NCI-H187 treated with DMSO at 0.1 percent for 48 hours (cell line): ENCODE measurements around the gene SLC22A5.
A peak's percentile ranks its signal among the peaks of the same experiment; 100 is the strongest.
"Not testable (repeated sequence)": the region's sequence is repeated elsewhere in the genome, so short reads cannot be mapped to it uniquely, and the experiment has no call there.

Experiments
- DNase-seq: peaks from one replicate; lab custom pipeline; 2025; lab: John Stamatoyannopoulos, UW

Gene SLC22A5

DNA sequence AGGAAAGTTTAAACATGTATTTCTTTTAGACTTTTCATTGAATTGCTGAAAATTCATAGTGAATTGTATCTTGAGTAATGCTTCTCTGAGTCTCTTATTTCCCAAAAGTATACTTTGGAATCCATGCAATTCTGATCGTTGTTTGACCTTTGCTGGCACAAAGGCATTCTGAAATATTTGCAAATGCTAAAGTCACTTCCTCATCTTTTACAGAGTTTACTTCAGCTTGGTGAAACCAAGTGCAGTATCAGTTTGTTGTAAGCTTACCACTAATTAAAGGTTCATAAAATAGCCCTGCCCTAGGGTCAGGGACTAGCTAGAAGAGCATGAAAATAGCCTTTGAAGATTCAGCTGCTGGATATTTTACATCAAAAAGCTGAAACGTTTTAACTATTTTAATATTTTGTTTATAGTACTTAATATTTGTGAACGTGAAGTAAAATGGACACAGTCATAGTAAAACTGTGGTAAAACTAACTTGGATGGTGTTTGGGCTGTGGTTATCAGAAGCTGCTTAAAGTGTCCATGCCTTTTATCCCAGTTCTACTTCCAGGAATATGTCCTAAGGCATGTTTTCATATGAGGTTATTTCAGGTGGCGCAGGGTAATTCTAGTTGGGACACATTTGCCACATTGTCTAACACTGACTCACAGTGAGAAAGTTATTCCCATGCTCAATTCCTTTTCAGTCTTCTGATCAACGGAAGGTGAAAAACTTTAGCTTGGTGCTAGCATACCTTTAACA lies 45.3 kb downstream of the SLC22A5 start:
- DNase-seq, result no peak

DNA sequence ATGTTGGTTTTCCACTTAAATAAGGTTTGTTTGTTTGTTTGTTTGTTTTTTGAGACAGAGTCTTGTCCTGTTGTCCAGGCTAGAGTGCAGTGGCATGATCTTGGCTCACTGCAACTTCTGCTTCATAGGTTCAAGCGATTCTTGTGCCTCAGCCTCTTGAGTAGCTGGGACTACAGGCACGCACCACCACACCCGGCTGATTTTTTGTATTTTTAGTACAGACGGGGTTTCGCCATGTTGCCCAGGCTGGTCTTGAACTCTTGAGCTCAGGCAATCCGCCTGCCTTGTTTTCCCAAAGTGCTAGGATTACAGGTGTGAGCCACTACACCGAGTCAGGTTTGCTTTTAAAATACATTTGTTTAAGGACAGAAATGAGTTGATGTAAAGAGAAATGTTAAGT lies 46.0 kb downstream of the SLC22A5 start:
- DNase-seq, result not testable (repeated sequence)

DNA sequence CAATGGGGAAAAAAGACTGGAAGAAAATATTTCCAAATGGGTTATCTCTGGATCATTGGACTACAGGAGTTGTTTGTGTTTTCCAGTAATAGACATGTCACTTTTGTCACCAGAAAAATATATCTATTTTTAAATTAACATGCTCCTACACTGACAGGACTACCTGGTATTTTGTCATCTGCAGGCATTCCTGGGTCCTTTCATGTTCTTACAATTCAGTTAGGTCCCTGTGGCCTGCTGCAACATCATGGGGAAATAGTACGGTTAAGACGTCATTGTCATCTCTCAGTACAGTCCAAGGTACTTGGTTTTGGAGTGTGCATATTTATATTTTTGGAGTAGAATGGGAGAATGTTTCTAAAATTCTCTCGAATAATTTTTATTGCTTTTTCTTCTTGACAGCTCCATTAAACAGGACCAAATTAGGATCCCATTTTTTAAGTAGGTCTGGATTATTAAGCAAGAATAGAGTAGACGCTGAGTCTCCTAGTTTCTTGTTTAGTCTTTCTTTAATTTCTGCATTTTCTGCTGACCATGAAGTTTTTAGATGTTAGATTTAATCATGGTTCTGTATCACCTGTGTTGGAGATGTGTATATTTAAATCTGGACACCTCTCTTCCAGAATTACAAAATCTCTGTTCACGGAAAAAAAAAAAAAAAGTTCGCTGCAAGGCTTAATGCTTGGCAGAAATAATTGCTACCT lies 46.9 kb downstream of the SLC22A5 start:
- no peak for DNase-seq

DNA sequence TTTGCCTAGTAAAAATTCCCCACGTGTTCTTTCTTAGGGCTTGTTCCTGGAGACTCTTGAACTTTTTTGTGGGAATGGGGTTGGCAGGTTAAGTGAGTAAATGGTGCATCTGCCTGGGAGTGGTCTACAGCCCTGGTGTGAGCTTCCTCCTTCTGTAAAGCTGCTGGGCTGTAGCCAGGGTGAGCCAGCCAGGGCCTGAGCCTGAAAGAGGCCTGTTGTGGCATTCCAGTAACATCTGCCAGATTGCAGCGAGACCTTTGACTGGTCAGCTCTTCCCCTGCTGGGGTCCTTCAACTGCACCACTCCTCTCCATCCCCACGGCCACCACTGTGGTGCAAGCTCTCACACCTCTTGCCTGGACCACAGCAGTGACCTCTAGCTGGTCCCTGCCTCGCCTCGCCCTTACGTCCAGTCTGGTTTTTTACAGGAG lies 47.5 kb downstream of the SLC22A5 start:
- no peak for DNase-seq

DNA sequence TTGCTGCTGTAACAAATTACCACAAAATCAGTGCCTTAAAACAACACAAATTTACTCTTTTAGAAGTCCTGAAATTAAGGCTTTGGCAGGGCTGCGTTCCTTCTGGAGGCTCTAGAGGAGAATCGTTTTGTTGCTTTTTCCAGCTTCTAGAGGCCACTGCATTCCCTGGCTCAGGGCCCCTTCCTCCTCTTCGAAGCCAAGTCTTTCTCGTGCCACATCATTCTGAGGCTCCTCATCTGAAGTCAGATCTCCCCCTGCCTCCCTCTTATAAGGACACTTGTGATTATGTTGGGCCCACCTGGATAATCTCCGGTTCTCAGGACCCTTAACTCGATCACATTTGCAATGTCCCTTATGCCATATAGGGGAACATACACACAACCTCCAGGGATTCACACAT lies 48.0 kb downstream of the SLC22A5 start:
- DNase-seq, result no peak

DNA sequence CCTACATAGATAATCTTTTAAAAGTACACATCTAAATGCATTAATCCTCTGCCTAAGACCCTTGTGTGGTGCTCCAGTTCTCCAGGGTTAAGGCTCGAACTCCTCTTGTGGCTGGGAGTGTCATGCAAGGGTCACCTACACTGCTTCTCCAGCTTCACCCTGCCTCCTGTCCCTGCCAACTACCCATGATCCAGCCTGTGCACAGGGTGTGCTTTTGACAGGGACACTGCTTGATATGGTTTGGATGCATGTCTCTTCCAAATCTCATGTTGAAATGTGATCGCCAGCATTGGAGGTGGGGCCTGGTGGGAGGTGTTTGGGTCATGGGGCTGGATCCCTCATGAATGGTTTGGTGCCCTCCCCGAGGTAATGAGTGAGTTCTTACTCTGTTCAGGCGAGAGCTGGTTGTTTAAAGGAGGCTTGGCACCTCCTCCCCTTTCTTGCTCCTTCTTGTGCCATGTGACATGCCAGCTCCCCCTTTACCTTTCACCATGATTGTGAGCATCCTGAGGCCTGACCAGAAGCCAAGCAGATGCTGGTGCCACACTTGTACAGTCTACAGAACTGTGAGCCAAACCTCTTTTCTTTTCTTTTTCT lies 48.5 kb downstream of the SLC22A5 start:
- no peak for DNase-seq

DNA sequence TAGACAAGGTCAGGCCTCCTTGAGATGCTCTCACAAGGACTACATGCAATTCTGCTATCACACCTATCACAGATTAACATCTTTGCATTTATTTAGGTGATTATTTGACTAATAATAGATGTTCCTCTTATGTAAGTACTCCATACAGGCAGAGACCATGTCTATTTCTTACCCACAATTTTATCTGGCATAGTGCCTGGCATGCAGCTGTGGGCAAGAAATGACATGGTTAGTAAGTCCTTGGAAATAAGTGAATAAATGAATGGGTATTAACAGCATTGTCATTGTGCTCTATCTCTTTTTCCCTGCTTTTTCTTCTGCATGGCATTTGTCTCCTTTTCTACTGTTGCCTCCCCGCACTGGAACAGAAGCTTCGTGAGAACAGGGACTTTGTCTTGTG lies 49.4 kb downstream of the SLC22A5 start:
- no peak for DNase-seq

DNA sequence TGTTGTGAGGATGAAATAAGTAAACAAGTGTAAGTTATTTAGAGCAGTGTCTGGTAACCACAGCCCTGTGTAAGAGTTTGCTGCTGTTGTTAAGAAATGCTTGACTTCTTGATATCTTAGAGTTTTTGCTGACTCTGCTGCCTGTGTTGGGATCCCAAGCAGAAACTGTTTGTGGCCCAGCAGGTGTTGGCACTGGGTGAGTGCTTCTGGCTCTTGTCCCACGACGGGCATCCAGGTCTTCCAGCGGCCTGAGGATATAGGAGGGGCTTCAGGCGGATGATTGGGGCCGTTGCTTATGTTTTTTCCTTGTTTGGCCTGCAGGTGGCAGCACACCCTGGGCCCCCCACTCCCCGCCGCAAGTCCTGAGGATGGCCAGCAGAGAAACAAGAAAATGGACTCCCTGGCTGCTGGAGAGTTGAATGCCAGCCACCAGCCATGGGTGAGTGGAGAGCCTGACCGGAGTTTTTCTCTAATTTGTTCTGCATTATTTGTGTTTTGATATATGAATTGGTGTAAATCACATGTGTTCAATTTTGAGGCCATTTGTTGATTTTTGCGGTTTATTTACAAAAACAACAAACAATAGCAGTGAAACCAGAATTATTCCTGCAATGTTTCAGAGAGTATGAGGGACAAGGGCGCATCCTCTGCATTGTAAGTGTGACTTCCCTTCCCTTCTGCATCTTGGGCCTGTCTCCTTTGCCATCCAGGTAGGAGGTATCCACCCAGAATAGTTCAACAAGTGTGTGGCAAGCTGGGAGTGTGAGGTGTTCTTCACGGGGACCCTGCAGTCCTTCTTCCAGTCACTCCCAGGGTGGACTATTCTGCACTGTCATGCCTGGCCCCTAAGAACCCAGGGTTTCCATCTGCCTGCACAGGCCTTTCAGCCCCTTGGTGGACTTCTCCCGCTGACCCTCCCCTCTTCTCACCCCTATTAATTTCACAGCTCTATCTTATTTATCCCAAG lies 50.3 kb downstream of the SLC22A5 start:
- no peak for DNase-seq

DNA sequence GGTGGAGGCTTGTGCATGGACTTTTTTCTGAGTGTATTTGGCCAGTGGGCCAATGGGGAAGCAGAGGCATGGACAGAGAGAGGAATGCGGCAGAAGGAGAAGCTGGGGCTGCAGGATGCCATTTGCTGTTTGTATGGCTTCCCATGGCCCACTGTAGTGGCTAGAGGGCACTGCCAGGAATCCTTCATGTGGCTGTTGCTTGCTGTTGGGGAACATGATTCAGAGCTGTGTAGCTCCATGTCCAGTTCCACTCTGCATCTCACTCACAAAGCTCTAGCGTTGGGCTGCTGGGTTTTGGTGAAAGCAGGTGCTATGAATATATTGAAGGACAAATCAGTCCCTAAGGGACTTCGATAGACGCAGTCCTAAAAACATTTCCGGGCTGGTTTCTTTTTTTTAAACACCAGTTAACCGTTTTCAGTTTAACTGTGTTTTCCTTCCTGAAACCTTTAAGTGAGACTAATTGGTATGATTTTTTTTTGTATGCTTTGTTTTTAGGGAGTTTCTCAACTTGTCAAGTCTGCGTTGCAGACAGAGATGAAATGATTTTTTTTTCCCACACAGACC lies 51.3 kb downstream of the SLC22A5 start:
- no peak for DNase-seq

DNA sequence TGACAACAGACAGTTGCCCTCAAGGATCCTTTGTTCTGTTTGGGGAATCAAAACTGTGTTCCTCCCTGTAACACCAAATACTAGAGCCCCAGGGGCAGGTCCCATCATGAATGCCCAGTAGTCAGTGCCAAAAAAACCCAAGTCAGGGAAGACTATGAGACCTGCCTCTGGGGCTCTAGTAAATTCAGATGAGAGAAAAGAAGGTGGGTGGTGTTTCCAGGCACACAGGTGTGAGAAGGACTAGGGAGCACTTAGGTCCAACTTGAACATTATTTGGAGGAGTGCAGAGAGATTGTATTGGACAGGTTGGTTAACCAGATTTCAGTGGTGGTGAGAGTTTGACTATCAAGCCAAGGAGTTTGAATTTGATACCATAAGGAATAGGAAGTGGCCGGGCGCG lies 52.0 kb downstream of the SLC22A5 start:
- no peak for DNase-seq

DNA sequence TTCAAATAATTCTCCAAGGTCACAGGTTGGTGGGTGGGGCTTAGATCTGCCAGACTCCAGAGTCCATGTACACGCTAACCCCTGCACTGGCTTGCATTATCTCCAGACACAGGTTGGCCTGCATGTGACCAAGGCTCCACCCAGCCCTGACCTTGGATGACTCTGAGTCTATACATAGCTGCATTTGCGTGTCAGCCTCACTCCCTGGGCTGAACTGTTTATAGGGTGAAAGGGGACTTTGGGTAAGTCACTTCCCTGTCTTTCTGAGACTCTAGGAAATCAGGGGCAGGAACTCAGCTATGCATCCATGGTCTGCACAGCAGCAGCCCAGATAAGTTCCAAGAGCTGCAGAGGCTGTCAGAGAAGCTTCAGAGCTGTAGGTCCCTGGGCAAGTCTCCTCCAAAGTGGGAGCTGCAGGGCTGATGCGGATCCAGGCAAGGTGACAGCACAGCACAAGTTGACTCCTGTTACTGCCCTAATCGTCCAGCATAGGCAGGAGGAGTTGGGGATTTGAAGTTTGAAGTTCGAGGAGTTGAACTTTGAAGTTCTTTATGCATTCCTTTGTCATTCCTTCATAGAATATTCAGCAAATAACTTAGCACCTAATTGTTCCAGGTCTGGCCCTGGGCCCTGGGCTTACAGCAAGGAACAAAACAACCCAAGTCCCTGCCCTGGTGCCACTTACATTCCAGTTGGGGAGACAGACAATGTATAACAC lies 53.4 kb downstream of the SLC22A5 start:
- DNase-seq, result no peak

DNA sequence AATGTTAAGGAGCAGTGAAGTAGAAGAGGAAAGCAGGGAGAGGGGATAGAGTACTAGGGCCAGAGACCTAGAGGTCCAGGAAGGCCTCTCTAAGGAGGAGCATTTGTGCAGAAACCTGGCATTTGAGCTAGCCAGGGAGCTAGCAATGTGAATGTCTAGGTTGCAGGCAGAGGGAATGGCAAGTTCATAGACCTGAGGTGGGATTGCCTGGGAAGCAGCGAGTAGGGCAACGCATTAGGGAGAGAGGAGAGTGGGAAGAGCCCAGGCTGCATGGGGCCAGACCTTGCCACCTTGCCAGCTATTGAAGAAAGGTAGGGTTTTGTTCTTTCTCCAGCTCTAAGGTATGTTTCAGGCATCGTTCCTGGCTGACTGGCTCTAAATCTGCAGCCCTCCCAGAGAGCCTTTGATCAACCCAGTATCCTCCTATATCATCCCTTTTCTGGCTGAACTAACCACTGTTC lies 54.0 kb downstream of the SLC22A5 start:
- DNase-seq, result no peak

DNA sequence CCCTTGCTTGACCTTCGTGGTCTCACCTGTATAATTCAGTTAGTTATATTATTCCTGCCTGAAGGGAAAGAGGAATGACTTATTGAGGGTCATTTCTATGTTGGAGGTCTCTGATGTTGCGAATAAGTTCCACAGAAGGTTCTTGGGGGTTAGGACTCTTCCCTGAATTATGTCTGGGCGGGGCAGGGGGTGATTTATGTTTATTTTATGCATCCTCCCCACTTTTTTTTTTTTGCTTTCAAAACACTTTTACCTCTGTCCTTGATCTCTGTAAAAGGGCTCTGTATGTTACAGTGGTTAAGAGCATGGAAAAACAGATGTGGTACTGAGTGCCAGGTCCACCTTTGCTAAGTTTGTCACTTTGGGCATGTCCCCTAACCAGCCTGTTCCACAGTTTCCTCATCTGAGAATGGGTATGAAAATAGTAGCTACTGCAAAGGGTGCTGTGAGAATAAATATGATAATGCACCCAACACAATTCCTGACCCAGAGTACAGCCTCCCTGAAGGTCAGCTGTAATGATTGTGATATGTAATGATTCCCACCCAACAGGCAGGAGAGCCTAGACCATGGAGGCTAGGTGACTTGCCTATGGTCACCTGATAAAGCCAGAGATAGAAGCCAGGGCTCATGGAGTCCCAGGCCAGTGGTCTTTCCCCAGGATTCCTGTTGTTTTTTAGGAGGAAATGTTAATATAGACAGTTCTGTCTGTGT lies 54.8 kb downstream of the SLC22A5 start:
- no peak for DNase-seq

DNA sequence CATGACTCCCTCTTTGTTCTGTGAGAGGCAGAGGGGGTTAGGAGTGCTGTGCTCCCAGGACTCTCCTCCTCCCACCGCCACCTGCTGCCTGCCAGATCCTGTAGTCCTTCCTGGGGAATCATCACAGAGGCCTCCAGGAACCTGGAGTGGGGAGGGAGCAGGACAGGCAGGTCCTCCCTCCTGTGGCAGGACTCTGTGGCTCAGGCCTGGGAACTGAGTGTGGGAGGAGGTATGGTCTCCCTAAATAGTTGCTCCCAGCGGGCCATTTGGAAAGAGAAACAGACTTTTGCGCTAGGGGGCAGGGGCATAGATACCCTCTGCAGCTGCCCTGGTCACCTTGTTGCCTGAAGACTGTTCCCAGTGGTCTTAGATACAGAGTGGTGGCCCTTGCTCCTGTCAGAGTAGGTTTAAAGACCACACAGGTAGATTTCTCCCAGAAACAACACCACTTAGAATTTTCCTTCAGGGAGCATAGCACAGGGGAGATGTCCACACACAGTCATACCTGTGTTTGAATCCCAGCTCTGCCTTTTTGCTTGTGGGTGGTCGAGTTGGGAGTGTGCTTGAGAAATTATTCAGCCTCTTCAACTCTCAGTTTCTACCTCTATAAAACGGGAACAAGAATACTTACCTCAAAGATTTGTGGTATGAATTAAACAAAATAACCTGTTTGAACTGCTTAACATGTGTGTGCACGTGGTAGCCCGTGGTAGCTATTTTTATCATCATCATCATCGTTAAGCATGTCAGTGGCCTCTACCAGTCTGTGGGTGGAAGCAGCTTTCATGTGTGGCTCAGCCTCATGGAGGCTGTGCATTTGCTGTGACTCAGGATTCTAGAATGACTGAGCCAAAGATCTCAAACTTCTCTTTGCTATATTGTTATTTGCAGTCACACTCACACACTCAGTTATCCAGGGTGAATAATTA lies 55.8 kb downstream of the SLC22A5 start:
- no peak for DNase-seq

DNA sequence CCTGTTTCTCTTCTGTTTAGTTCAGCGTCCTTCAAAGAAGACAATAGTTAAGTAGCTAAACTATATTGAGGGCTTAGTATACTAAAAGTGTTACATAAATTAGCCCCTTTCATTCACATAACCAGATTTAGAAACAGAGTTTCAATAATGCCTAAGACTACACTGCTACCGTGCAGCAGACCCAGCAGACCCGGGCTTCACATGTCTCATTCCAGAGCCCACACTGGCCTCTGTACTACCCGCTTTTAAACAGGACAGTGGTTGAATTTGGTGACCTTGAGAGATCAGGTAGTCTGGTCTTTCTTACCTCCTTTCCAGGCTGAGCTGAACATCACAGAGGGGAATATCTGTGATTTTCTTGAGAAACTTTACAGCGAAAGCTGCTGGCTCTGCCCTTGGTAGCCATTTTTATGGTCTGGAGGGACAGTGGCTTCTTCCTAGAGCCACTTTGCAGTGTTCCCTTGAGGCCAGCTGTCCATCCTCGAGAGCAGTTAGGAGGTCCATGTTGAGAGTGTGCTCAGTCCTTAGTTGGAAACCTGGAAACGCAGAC lies 56.5 kb downstream of the SLC22A5 start:
- DNase-seq, result no peak

DNA sequence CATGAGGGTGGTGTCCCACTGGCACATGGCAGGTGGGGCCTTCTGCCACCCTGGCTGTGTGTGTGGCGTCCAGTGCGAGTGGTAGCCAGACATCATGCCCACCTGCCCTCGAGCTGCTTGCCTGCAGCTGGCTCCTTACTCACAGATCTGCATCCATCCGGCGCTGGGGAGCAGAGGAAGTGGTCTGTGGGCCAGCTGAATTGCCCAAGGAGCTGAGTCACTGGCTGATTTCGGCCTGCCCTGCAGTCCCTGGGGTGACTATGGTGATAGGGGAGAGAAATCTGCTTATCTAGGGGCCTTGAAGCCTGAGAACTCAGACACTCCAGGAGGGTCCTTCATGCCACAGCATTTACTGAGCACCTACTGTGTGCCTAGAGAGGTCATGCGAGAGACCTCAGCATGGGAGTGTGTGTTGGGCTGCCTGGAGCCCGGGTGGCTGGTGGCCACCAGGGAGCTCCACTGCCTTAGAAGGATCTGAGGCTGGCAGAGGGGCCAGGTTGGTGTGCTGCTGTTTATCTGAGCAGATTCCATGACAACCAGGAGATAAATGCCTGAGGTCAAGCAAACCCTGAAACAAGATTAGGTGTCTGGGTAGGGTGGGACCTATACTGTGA lies 57.1 kb downstream of the SLC22A5 start:
- DNase-seq, result no peak

DNA sequence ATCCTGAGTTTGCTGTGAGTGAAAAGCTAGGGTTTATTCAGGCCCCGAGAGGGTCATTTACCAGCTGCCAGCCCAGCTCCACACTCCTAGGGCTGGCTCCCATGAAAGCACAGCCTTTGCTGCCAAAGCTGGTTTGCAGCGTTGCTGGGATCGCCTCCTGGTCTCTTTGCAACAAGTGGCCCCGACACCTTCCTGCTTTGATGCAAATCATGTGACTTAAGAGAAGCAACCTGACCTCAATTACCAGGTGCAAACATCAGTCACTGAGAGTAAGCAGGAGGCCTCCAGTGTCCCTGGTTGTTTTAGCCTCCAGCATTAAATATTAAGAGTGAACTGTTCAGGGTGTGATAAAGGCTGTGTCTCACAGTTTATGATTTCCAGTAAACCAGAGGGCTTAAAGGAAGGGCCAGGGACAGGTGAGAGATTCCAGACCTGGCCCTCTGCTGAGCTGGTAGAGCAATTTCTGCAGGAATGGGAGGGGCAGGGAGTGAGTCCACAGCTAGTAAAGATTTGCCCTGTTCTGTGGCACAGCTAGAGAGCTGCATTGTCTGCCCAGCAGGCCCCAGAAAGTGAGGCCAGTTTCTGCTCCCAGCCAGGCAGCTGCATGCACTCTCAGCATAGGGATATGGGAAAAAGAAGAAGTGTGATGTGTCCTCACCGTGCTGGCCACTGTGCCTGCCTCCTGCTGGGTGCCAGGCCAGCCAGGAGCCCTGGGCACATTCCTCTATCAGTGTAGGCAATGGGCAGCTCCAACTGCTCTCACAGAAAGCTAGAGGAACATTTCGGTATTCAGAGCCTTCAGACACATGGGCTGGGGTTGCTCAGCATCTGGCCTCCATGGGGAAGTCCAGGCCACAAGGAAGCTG lies 58.0 kb downstream of the SLC22A5 start:
- peak; percentile 16 for DNase-seq

DNA sequence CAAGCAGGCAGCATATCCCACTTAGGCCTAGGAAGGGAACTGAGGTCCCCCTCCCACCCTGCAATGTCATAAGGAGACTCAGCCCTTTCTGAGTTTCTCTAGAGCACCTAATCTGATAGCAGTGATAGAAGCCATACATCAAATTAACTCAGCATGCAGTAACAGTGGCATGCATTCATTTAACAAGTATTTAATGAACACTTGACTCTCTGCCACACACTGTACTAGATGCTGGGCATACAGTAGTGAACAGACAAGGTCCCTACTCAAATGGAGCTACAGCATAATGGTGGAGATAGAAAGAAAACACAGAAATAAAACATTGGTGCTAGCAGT lies 58.6 kb downstream of the SLC22A5 start:
- DNase-seq, result peak; percentile 39
